Measurements from ENCODE around the gene STARD9. TPM values are rescaled to one million over a fixed set of nuclear protein-coding genes. Genes with fewer than 3 reads are reported as not detected.

The STARD9 gene
- total and polyA plus RNA-seq, 2 of the 13 experiments (the other 11 are each of a cell fraction or from before 2014, with no cell fraction given), result 5.3 to 7.5 TPM

- Histone ChIP-seq H3K9me3 (ENCODE audit: low read length) (no peaks in the 10 kb centered on the region), H3K4me3 (replicated peaks in 1 of 3; ENCODE audit: insufficient read depth in 1 of 3, low read depth in 2 of 3, low read length in 3 of 3) (no peak overlapping the region), H3K27me3 (ENCODE audit: control insufficient read depth in 1 of 2, insufficient read depth in 2 of 2, low read length in 2 of 2) (no peaks in the 10 kb centered on the region), H2AFZ (ENCODE audit: low read length) (no peak overlapping the region), H3K9ac (ENCODE audit: insufficient read depth, low read depth, low read length) (no peak overlapping the region), H3K27ac (ENCODE audit: extremely low read length, insufficient read depth, low read length) (no peak overlapping the region), H4K20me1 (ENCODE audit: insufficient read depth, low read length) (no peaks in the 10 kb centered on the region), H3K36me3 (replicated peaks in 1 of 2; ENCODE audit: control insufficient read depth in 1 of 2, insufficient read depth in 2 of 2, low read length in 2 of 2) (no peaks in the 10 kb centered on the region), H3K4me1 (ENCODE audit: insufficient read depth, low read length) (peaks cover 4% of the 10 kb centered on the region), H3K79me2 (ENCODE audit: insufficient read depth, low read length) (no peaks in the 10 kb centered on the region), H3K4me2 (ENCODE audit: low read depth, low read length) (no peak overlapping the region)
- intact Hi-C loops (cut with micrococcal nuclease; ENCODE audit: unreplicated experiment), result no loop called here
- WGBS (ENCODE audit: low lambda C conversion rate), result 97% methylated on average over 2 of the region's 2 CpGs
- ChIA-PET CTCF (ENCODE audit: low intra/inter-chr PET ratio, low total read pairs) (no interaction called here), POLR2A (no interaction called here)
- no peak for FAIRE-seq
- DNase-seq (ENCODE audit: low spot score), result no peak
- in situ Hi-C loops (cut with HindIII; ENCODE audit: extremely low pct_ligation_motif_present, low pct_unique_long_range_greater_than_20kb), result no loop called here
- BruUV-seq (replicated peaks), result no TSS peak
- ATAC-seq, result no peak
- TF ChIP-seq ZNF639 (CRISPR knock-in tag; conservative IDR thresholded peaks at IDR 0.05) (no peak), REPIN1 (CRISPR knock-in tag; IDR thresholded peaks at IDR 0.05; ENCODE audit: borderline replicate concordance, low read depth) (no peak), ZNF784 (CRISPR knock-in tag; IDR thresholded peaks at IDR 0.05; ENCODE audit: borderline replicate concordance) (no peak), MAZ (IDR thresholded peaks at IDR 0.05; ENCODE audit: borderline replicate concordance, low read depth, low read length) (no peak), MAZ (CRISPR knock-in tag; IDR thresholded peaks at IDR 0.05; ENCODE audit: low read depth) (no peak), ZNF407 (CRISPR knock-in tag; IDR thresholded peaks at IDR 0.05; ENCODE audit: not compliant biosample characterization) (no peak)
- TF ChIP-seq, protein P1, sequence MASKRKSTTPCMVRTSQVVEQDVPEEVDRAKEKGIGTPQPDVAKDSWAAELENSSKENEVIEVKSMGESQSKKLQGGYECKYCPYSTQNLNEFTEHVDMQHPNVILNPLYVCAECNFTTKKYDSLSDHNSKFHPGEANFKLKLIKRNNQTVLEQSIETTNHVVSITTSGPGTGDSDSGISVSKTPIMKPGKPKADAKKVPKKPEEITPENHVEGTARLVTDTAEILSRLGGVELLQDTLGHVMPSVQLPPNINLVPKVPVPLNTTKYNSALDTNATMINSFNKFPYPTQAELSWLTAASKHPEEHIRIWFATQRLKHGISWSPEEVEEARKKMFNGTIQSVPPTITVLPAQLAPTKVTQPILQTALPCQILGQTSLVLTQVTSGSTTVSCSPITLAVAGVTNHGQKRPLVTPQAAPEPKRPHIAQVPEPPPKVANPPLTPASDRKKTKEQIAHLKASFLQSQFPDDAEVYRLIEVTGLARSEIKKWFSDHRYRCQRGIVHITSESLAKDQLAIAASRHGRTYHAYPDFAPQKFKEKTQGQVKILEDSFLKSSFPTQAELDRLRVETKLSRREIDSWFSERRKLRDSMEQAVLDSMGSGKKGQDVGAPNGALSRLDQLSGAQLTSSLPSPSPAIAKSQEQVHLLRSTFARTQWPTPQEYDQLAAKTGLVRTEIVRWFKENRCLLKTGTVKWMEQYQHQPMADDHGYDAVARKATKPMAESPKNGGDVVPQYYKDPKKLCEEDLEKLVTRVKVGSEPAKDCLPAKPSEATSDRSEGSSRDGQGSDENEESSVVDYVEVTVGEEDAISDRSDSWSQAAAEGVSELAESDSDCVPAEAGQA (IDR thresholded peaks at IDR 0.05; ENCODE audit: low read depth), result no peak
- TF ChIP-seq, protein P1 (CRISPR knock-in tag; IDR thresholded peaks at IDR 0.05; ENCODE audit: borderline replicate concordance), result no peak
These were observed 52.1 kb downstream of the STARD9 start for GRCh38 chr15:42627485-42627884.
